Gastroesophageal sphincter (tissue), 3 donors: Measurements from ENCODE around the gene CFAP77.

Experiments
- CTCF ChIP-seq, 4 experiments: fragments of 200-600 bp in 2 of 4; fragments of 450-650 bp in 2 of 4; sonication (generic) in 1 of 4; IDR thresholded peaks; one replicate each; pipeline ENCODE4 v1.5.1; 2017 to 2019; ENCODE audit warnings: antibody characterized with exemption in 4 of 4, mild to moderate bottlenecking in 2 of 4, moderate library complexity in 2 of 4
- EP300 ChIP-seq: sonication (generic); formaldehyde crosslinking; IDR thresholded peaks from one replicate; pipeline ENCODE4 v1.6.1; 2017; ENCODE audit warnings: antibody characterized with exemption, mild to moderate bottlenecking
- POLR2A ChIP-seq, 2 donors: fragments of 450-650 bp; IDR thresholded peaks; one replicate each; pipeline ENCODE4 v1.6.1; 2017; ENCODE audit warnings: antibody characterized with exemption in 2 of 2, mild to moderate bottlenecking in 2 of 2, moderate library complexity in 1 of 2
- POLR2AphosphoS5 ChIP-seq: sonication (generic); formaldehyde crosslinking; IDR thresholded peaks from one replicate; pipeline ENCODE4 v1.6.1; 2017; ENCODE audit warnings: antibody characterized with exemption

DNA sequence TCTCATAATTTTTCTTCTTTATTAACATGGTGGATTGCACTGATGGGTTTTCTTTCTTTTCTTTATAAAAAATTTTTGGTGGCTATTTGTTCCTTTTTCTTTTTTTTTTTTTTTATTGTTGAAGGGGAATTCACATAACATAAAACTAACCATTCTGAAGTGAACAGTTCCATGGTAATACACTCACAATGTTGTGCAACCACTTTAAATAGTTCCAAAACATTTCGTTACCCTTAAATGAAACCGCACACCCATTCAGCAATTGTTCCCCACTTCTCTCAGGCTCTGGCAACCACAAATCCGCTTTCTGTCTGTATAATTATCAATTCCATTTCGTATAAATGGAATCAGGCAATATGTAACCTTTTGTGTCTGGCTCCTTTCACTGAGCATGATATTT lies 43.5 kb upstream of the CFAP77 start:
- TF ChIP-seq CTCF (IDR thresholded peaks at IDR 0.05) (no peak), POLR2A (IDR thresholded peaks at IDR 0.05) (no peak), EP300 (no peak), POLR2AphosphoS5 (no peak)
